Stimulated activated CD4-positive, alpha-beta T cell treated with anti-CD3 and anti-CD28 coated beads, Interleukin-4, amount 100 ng/mL, for 48 hours (primary cell): ENCODE results near the gene ADAMTS7.
"Not testable (repeated sequence)": the region's sequence is repeated elsewhere in the genome, so short reads cannot be mapped to it uniquely, and the experiment has no call there.

Source experiments
- DNase-seq, 2 donors: peaks; one replicate each; pipeline ENCODE4 v3.0.0-alpha.2; 2020; ENCODE audit warnings: low read depth in 2 of 2

Gene ADAMTS7

GRCh38 chr15:78779975-78780374 is 31.3 kb downstream of the ADAMTS7 start:
- DNase-seq = not testable (repeated sequence)

DNA sequence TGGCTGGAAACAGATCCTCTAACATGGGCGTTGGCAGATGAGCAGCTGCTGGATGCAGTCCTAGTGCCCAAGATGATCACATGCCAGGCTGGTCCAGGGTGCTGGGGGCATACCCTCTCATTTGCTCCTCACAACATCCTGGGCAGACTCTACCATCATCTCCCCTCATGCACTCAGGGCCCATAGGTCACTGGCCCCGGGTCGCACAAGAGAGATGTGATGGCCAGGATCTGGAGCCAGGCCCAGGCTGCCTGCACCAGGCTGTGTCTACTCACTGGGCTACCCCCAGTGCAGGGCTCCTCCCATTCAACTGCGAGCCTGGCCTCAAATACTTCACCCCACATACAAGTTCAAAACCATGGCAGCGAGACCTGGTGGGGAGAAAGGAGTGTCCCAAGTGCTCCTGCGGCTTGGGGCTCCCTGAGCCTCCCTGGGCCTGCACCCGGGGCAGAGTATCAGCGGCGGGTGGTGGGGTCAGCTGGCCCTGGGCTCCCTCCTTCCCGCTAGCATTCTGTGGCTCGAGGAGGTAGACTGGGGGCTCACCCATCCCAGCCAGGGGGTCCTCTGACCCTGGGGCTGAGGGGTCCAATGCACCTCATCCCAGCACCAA is 32.0 kb downstream of the ADAMTS7 start:
- not testable (repeated sequence) for DNase-seq

GRCh38 chr15:78778422-78778821 is 32.8 kb downstream of the ADAMTS7 start:
- DNase-seq = no peak

GRCh38 chr15:78777953-78778345 is 33.3 kb downstream of the ADAMTS7 start:
- not testable (repeated sequence) for DNase-seq

DNA sequence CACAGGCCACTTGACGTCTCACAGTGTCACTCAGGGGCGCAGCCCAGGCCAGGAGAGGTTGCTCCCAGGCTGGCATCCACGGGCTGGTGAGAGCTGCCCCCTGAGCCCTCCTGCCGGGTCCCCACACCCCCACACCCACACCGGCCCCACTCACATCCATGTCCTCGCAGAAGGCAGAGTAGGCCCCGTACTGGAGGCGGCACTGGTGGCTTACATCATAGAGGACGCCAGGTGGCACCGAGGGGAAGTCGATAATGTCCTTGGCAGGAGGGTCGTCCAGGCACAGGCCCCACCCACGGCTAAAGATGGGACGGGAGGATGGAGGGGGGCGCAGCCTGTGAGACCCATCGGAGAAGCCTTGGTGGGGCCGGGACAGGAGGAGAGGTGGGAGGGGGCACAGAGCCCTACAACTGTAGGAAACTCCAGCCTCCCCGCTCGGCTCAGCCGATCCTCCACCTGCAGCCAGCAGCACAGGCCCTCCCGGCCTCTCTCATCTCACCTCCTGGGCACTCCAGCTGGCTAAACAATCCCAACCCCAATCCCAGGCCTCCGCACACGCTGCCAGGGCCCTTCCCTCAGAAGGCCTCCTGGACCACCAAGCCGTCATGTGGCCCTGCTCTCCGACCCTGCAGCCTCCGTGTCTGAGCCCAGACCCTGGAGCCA is 33.8 kb downstream of the ADAMTS7 start:
- not testable (repeated sequence) for DNase-seq

GRCh38 chr15:78776046-78776925 is 35.0 kb downstream of the ADAMTS7 start:
- DNase-seq = not testable (repeated sequence)

GRCh38 chr15:78775472-78775871 is 35.8 kb downstream of the ADAMTS7 start:
- no peak for DNase-seq

GRCh38 chr15:78774451-78774990 is 36.7 kb downstream of the ADAMTS7 start:
- not testable (repeated sequence) for DNase-seq

DNA sequence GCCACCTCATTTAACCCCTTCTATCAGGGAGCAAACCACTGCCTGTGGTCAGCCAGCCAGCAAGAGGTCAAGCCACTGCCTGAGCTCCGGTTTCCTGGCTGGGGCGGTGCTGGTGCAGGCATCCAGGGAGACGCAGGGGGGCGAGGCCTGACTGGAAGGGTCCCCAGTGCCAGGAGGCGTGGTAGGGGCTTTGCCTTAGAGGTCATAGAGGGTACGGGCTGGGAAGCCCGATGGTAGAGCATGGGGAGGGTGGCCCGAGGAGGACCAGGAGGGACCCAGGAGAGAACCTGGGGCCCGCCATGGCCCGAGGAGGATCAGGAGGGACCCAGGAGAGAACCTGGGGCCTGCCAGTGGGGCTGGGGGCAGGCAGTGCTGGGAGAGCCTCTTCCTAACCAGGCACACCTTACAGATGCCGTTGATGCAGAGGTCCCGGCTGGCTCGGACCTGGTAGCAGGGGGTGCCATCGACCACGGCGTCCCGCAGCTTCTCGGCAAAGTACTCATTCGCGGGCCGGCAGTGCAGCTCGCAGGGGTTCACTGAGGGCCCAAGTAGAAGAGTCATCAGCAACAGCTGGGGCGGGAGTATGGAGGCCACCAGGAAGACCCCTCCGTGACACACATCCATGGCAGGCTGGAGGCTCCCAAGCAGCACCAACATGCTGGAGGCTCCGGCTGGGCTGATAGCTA is 37.4 kb downstream of the ADAMTS7 start:
- DNase-seq = not testable (repeated sequence)

- DNase-seq = no peak
These were observed 38.5 kb downstream of the ADAMTS7 start for GRCh38 chr15:78772738-78773137.

- DNase-seq = not testable (repeated sequence)
These were observed 39.7 kb downstream of the ADAMTS7 start for GRCh38 chr15:78771436-78772000.

- DNase-seq = not testable (repeated sequence)
These were observed 40.2 kb downstream of the ADAMTS7 start for GRCh38 chr15:78771020-78771419.

DNA sequence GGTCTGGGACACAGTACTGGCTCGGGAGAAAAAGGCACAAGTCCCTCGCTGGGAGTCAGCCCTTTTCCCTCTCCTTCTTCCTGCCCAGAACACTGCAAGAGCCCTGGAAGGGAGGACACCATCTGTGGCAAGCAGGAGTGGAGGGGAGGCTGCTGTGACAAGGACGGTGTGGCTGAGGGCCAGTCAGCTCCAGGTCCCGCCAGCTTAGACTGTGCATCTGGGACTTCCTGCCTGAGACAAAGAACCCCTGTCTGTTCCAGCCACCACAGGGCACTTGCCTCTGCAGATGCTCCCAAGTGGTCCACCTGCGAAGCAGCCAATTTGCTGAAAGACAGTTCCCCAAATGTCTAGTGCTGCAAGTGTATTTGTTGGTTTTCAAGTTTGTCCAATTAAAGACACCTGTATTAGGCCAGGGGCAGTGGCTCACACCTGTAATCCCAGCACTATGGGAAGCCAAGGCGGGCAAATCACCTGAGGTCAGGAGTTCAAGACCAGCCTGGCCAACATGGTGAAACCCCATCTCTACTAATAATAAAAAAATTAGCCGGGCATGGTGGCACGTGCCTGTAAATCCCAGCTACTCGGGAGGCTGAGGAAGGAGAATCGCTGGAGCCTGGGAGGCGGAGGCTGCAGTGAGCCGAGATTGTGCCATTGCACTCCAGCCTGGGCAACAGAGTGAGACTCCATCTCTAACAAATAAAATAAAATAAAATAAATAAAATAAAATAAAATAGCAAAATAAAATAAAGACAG is 41.6 kb downstream of the ADAMTS7 start:
- DNase-seq = not testable (repeated sequence)

- no peak for DNase-seq
These were observed 42.5 kb downstream of the ADAMTS7 start for GRCh38 chr15:78768531-78769408.

- no peak for DNase-seq
These were observed 43.2 kb downstream of the ADAMTS7 start for GRCh38 chr15:78768096-78768495.

DNA sequence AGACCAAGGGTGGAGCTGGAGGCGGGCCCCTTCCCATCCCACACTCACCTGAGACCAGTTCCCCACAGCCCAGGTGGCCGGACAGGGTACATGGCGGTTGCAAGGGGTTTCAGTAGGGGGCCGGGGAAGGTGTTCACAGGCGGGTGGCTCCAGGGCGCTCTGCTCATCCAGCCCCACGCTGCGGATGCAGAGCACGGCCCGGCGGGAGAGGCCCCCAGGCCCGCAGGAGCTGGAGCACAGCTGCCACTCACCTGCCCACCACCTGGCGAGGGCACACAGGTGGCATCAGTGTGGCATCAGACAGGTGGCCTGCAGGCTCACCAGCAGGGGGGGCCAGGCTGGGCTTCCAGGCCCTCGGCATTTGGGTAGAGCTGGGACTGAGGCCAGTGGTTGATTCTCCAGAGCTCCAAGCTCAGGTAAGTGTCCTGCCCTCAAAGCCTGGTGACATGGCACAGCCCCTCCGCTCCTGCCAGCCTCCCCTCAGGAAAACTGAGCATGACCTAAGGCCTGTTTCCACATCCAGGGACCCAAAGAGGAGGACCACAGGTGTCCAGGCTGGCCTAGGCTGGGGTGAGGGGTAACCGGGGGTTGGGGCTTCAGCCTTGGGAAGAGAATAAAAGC is 43.8 kb downstream of the ADAMTS7 start:
- DNase-seq = no peak

DNA sequence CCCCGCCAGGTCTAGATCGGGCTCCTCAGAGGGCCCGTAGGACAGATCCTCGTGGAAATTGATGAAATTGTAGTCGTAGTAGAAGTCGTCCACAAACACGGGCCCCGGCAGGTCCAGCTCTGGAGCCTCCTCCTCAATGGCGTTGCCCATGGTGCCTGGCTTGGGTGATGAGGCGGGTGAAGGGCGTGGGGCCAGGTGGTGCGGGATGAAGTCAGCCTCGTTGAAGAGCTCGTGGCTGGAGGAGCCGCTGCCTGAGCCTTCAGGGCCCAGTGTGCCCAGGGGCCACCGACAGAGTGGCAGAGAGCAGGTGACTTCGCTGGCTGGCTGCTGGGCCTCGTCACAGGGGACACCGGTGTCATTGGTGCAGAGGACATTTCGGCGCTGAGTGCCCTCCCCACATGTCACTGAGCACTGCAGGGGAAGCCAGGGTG is 44.6 kb downstream of the ADAMTS7 start:
- DNase-seq = not testable (repeated sequence)

DNA sequence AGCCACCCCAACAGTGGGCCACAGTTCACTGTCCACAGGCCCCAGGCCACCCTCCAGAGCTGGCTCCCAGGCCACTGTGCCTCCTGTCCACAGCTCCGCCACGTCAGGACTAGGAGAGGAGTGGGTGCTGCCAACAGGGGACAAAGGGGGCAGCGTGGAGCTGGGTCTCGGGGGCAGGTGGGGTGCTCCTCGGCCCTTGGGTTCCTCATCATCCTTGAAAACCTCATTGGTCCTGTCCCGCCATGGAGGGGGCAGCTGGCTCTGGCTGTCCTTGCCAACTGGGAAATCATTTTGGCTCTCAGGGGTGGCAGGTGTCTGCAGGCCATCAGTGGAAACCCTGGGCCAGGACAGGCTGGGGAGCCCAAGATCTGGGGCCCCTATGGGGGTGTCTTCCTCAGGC is 45.2 kb downstream of the ADAMTS7 start:
- no peak for DNase-seq
